HUES48 (cell line): ENCODE data around the gene ITIH5.

Source experiments
- H3K27ac ChIP-seq: one replicate; pipeline ENCODE4 v1.7.0; 2013; ENCODE audit warnings: low read depth, low read length, inconsistent platforms
- H3K27me3 ChIP-seq: 2 replicates; pipeline ENCODE4 v1.6.1; 2013; ENCODE audit warnings: mild to moderate bottlenecking, low read length; ENCODE audit not compliant: control insufficient read depth, insufficient read depth
- H3K36me3 ChIP-seq: 2 replicates; pipeline ENCODE4 v1.6.1; 2013; ENCODE audit warnings: low read length; ENCODE audit not compliant: control insufficient read depth, insufficient read depth
- H3K4me1 ChIP-seq: 2 replicates; pipeline ENCODE4 v1.6.1; 2013; ENCODE audit warnings: mild to moderate bottlenecking, low read length; ENCODE audit not compliant: control insufficient read depth, insufficient read depth
- H3K4me3 ChIP-seq: 2 replicates; pipeline ENCODE4 v1.5.1; 2013; ENCODE audit warnings: mild to moderate bottlenecking, low read depth, low read length
- H3K9ac ChIP-seq: 2 replicates; pipeline ENCODE4 v1.6.1; 2013; ENCODE audit warnings: mild to moderate bottlenecking, low read depth, low read length, moderate library complexity
- H3K9me3 ChIP-seq: 2 replicates; pipeline ENCODE4 v1.6.1; 2013; ENCODE audit warnings: low read length; ENCODE audit not compliant: control insufficient read depth, insufficient read depth

The ITIH5 gene

DNA sequence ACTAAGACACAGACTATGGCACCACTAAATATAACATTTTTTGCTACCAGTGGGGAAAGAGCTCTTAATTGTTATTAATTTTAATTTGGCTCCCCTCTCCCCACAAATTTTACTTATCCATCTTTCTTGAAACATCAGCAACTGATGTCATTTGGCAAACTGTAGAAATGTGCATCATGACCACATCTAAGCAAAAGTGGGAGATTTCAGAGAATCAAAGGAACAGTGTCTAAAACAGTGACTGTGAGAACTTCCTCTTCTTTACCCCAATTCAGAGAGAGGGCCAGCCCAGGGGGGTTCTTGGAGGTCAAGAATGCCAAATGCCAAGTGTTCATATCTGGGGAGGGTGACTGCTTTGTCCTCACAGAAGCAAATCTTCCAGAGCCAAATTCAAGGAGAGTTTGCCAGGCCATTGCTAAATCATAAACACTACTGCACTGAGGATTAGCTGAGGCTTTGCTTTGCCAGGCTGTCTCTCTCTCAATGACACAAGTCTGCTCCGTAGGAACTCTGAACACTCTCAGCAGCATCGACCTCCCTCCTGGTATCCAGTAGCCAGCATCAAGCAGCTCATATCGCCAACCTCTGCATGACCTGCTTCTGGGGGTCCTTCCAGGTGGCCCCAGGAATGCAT lies 65.6 kb downstream of the ITIH5 start:
- Histone ChIP-seq H3K27me3 (no peaks in the 10 kb centered on the region), H3K4me1 (no peaks in the 10 kb centered on the region), H3K36me3 (no peaks in the 10 kb centered on the region), H3K27ac (no peak overlapping the region), H3K9me3 (no peaks in the 10 kb centered on the region), H3K9ac (no peak overlapping the region), H3K4me3 (no peak overlapping the region)

DNA sequence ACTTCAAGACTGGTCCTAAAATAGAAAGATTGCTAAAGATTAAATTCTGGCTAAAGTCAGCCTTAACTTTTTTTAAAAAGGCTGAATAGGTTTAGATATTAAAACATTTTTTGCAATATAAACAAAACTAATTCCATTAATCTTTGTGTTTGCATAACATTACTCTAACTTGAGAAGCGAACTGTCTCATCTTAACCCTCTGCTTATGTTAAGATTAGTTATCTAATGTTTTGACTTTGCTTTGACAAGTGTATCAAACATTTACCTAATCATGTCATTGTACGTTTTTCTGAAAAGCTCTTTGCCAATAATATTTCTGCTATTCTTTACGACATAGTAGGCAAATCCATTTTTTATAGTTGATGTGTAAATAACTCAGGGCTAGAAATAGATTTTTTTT lies 68.0 kb downstream of the ITIH5 start:
- H3K9ac ChIP-seq, result no peak overlapping the region
- no peaks in the 10 kb centered on the region for H3K27me3 ChIP-seq
- H3K4me1 ChIP-seq, result no peaks in the 10 kb centered on the region
- no peak overlapping the region for H3K4me3 ChIP-seq
- no peaks in the 10 kb centered on the region for H3K9me3 ChIP-seq
- no peaks in the 10 kb centered on the region for H3K36me3 ChIP-seq
- no peak overlapping the region for H3K27ac ChIP-seq

DNA sequence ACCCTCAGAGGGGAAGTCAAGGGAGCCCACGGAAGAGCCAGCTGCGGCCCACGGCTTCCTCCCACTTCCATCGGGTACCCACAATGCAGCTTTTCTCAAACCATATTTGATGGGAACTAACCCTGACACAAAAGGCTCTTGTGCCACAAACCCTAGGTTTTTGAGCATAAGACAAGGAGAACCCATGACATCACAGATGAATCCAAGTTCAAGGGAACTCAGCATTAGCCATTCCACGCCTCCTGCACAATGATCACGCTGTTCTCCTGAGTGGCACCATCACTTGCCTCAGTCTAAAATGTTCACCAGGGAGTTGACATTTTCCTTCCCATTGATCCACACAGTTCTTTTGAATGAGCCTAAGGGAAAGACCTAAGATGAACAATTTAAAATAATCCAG lies 70.4 kb downstream of the ITIH5 start:
- no peak overlapping the region for H3K27ac ChIP-seq
- H3K9me3 ChIP-seq, result no peaks in the 10 kb centered on the region
- no peak overlapping the region for H3K9ac ChIP-seq
- H3K4me1 ChIP-seq, result no peaks in the 10 kb centered on the region
- no peak overlapping the region for H3K4me3 ChIP-seq
- no peaks in the 10 kb centered on the region for H3K27me3 ChIP-seq
- H3K36me3 ChIP-seq, result no peaks in the 10 kb centered on the region

DNA sequence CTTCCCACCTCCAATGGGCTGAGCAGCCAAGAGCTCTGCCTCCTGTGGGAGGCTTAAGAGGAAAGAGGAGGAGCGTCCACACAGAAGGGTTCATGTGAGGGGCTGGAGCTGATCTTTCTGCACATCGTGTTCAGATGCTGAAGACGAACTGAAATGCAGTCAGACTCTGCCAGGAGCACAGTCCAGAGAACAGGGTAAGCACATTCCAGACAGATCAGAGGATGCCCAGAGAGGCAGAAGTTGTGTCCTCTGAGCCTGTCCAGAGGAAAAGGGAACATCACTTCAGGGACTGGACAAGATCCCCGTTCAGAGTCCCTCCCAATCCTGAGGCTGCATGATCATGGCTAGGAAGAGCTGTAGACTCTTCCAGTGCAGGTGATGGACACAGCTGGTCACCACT lies 72.9 kb downstream of the ITIH5 start:
- Histone ChIP-seq H3K4me3 (no peak overlapping the region), H3K36me3 (no peaks in the 10 kb centered on the region), H3K9ac (no peak overlapping the region), H3K9me3 (no peaks in the 10 kb centered on the region), H3K27ac (no peak overlapping the region), H3K27me3 (no peaks in the 10 kb centered on the region), H3K4me1 (no peaks in the 10 kb centered on the region)

DNA sequence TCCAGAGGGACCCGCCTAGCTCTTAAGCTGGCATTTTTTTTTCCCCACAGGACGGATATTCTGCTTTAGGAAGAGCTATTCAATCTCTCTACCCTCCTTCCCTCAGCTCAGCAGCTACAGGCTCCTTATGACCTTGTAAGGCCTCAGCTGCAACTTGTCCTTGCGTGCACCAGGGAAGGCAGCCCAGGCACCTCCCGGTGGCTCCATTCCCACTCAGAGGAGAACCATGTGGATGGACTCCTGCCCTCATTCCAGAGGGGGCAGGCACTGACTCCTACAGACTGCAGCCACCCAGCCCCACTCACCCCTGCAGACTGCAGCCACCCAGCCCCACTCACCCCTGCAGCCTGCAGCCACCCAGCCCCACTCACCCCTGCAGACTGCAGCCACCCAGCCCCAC lies 73.7 kb downstream of the ITIH5 start:
- no peaks in the 10 kb centered on the region for H3K4me1 ChIP-seq
- H3K27me3 ChIP-seq, result no peaks in the 10 kb centered on the region
- H3K36me3 ChIP-seq, result no peaks in the 10 kb centered on the region
- H3K9ac ChIP-seq, result no peak overlapping the region
- H3K4me3 ChIP-seq, result no peak overlapping the region
- no peaks in the 10 kb centered on the region for H3K9me3 ChIP-seq
- H3K27ac ChIP-seq, result no peak overlapping the region

DNA sequence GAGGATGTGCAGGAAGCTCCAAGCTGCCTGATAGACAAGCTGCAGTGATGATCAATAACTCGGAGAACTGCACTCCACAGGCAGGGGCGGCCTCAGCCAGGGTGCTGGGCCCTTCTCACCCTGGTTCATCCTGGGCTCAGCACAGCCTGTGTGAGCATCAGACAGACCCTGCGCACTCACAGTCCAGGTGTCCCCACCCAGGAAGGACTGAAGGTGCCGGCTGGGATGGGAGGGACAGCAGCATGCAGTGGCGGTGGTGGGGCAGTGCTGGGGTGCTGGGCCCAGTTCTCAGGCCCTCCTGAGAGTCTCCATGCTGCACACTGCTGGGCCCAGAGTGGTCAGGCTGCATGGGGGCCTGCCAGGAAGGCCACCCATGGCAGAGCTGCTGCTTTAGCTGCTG lies 74.1 kb downstream of the ITIH5 start:
- Histone ChIP-seq H3K9ac (no peak overlapping the region), H3K27ac (no peak overlapping the region), H3K9me3 (no peaks in the 10 kb centered on the region), H3K27me3 (no peaks in the 10 kb centered on the region), H3K36me3 (no peaks in the 10 kb centered on the region), H3K4me1 (no peaks in the 10 kb centered on the region), H3K4me3 (no peak overlapping the region)

DNA sequence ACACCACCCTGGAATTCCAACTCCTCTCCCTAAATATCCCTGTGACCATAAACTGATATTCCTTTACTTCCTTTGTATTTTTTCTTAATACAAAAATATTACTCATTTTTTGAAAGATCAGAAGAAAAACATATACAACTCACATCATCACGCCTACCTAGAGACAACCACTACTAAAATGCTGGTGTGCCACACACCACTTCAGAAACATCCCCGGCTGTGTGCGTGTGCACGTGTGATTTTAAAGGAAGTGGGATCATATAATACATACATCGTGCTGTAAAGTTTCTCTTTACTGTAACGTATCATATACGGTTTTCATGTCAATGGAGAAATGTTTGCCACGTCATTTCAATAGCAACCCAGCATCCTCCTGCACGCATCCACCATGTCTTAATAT lies 76.5 kb downstream of the ITIH5 start:
- Histone ChIP-seq H3K27ac (no peak overlapping the region), H3K27me3 (no peaks in the 10 kb centered on the region), H3K9ac (no peak overlapping the region)

DNA sequence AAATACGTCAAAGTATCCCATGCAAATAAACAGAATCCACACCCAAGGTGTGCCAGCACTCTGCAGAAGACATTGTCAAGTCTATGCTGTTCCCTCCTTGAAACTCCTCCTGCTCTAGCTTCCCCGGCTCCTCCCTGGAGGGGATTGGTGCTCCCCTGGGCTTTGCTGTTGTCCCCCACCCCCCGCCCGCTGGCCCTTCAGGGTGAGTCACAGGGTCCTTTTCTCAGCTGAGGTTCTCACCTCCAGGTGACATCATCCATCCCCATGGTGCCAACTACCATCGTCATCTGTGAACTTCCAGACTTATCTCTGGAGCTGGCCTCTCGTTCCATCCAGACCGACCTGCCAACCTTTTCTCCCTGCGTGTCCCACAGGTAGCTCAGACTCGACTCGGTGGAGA lies 77.0 kb downstream of the ITIH5 start:
- no peaks in the 10 kb centered on the region for H3K27me3 ChIP-seq
- no peaks in the 10 kb centered on the region for H3K9me3 ChIP-seq
- no peak overlapping the region for H3K27ac ChIP-seq
- no peaks in the 10 kb centered on the region for H3K4me1 ChIP-seq
- H3K36me3 ChIP-seq, result no peaks in the 10 kb centered on the region
- H3K9ac ChIP-seq, result no peak overlapping the region
- H3K4me3 ChIP-seq, result no peak overlapping the region

More for the DNA sequence above, 76.5 kb downstream of the ITIH5 start:
- H3K4me3 ChIP-seq, result no peak overlapping the region
- H3K4me1 ChIP-seq, result no peaks in the 10 kb centered on the region
- no peaks in the 10 kb centered on the region for H3K9me3 ChIP-seq
- no peaks in the 10 kb centered on the region for H3K36me3 ChIP-seq

DNA sequence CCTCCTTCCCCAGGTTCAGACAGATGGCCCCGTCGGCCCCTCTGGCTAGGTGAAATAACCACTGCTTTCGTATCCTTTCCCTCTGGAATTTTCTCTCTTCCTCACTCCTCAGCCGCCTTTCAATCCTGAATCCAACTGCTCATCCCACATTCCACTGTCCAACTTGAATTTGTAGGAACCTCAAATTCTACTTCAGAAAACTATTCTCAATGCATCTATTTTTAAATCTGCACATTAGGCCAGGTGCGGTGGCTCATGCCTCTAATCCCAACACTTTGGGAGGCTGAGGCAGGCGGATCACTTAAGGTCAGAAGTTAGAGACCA lies 78.9 kb downstream of the ITIH5 start:
- Histone ChIP-seq H3K4me1 (no peaks in the 10 kb centered on the region), H3K27me3 (no peaks in the 10 kb centered on the region), H3K27ac (no peak overlapping the region), H3K36me3 (no peaks in the 10 kb centered on the region), H3K9ac (no peak overlapping the region), H3K9me3 (no peaks in the 10 kb centered on the region), H3K4me3 (no peak overlapping the region)

DNA sequence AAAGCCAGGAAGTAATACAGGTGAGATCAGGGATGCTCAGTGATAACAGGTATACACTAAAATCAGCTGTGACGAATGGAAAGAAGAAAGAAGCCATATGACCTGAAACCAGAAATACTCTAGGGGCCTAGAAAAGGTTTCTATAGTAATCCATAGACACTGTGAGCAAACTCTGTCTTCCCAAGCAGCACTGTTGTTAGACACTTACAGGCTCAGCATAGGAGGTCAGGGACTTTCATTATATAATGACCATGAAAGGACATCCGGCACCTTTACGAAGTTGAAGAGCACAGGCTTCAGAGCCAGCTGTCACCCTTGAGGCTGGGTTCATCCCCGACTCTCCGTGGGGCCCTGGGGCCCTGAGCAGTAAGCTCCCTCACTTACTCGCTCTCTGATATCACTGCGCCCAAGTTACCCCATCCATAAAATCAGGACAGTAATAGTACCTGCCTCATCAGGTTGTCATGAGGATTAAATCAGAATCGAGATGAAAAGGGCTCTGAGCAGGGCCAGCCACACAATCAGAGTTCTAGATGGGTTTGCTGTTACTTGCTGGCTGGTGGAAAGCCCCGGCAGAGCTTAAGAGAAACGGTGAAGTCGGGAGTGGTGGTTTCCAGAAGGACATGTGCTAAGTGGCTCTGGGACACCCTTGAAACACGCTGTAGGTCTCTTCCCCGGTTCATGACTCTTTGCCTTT lies 79.5 kb downstream of the ITIH5 start:
- H3K4me1 ChIP-seq, result no peaks in the 10 kb centered on the region
- no peak overlapping the region for H3K27ac ChIP-seq
- H3K4me3 ChIP-seq, result no peak overlapping the region
- no peaks in the 10 kb centered on the region for H3K36me3 ChIP-seq
- no peak overlapping the region for H3K9ac ChIP-seq
- no peaks in the 10 kb centered on the region for H3K9me3 ChIP-seq
- H3K27me3 ChIP-seq, result no peaks in the 10 kb centered on the region

DNA sequence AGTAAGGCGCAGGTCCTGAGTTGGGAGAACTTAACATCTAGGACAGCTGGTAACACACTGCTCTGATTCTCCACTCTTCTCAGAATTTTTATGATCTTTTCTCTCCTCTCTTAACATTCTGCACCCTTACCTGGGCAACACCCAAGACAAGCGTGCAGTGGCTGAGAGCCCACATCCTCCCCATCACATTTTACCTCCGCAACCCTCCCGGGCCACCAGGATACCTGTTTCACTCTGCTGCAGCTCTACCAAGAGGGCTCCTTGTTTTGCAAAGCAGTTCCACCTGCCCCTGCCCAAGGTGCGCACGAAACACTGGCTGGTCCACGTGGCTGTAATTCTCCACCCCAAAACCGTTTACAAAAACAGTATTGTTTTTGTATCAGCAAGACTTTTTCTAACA lies 81.5 kb downstream of the ITIH5 start:
- H3K4me1 ChIP-seq, result no peaks in the 10 kb centered on the region
- H3K9ac ChIP-seq, result no peak overlapping the region
- H3K9me3 ChIP-seq, result no peaks in the 10 kb centered on the region
- no peak overlapping the region for H3K27ac ChIP-seq
- no peak overlapping the region for H3K4me3 ChIP-seq
- no peaks in the 10 kb centered on the region for H3K36me3 ChIP-seq
- no peaks in the 10 kb centered on the region for H3K27me3 ChIP-seq
